Mammary epithelial cell (primary cell): Measurements from ENCODE around the gene LRRC4B.

Experiments used
- CTCF ChIP-seq, 2 donors: IDR thresholded peaks in 1 of 2; conservative IDR thresholded peaks in 1 of 2; 2 replicates each; pipeline ENCODE4 v1.5.1; 2011 to 2012; ENCODE audit warnings: inconsistent platforms in 2 of 2, low read length in 2 of 2, mild to moderate bottlenecking in 2 of 2, control low read depth in 1 of 2, low read depth in 1 of 2; ENCODE audit not compliant: insufficient read depth in 1 of 2; ENCODE audit errors: extremely low read depth in 1 of 2
- EZH2 ChIP-seq: IDR thresholded peaks from 2 replicates; pipeline ENCODE4 v1.6.1; 2012; ENCODE audit warnings: low read length, inconsistent platforms, borderline replicate concordance

- TF ChIP-seq CTCF (conservative IDR thresholded peaks at IDR 0.05 in 1 of 2, IDR thresholded peaks at IDR 0.05 in 1 of 2; ENCODE audit: extremely low read depth in 1 of 2, insufficient read depth in 1 of 2, low read depth in 1 of 2, low read length in 2 of 2), result no peak
- TF ChIP-seq EZH2, result no peak
These were observed 31.2 kb upstream of the LRRC4B start for GRCh38 chr19:50599427-50599826.
